Lung (tissue), 12 donors: Measurements from ENCODE around the gene KLRB1. TPM values are rescaled to one million over a fixed set of nuclear protein-coding genes. Genes with fewer than 3 reads are reported as not detected.

ENCODE experiments used
- ATAC-seq: fragments of 200-7000 bp; cut with Tn5 transposase; one replicate; pipeline ENCODE4 v1.9.1; 2020; ENCODE audit warnings: moderate number of reproducible peaks; ENCODE audit not compliant: insufficient read depth, low FRiP score
- DNase-seq, 3 donors: peaks; one replicate each; pipeline ENCODE4 v3.0.0-alpha.2; 2013 to 2017
- H3K27ac ChIP-seq, 2 donors: one replicate each; pipeline ENCODE4 v1.5.1; 2013; ENCODE audit warnings: mild to moderate bottlenecking in 2 of 2, moderate library complexity in 2 of 2, control low read depth in 1 of 2, inconsistent platforms in 1 of 2, low read depth in 1 of 2, low read length in 1 of 2
- H3K27me3 ChIP-seq, 3 donors: one replicate each; pipeline ENCODE4 v1.5.1; 2013; ENCODE audit warnings: low read length in 2 of 3; ENCODE audit not compliant: control insufficient read depth in 3 of 3, insufficient read depth in 3 of 3
- H3K36me3 ChIP-seq, 4 donors: one replicate each; pipeline ENCODE4 v1.5.1; 2013; ENCODE audit warnings: low read length in 4 of 4, mild to moderate bottlenecking in 1 of 4, moderate library complexity in 1 of 4; ENCODE audit not compliant: control insufficient read depth in 4 of 4, insufficient read depth in 4 of 4
- H3K4me1 ChIP-seq, 5 donors: one replicate each; pipeline ENCODE4 v1.5.1; 2013; ENCODE audit warnings: low read length in 5 of 5, mild to moderate bottlenecking in 2 of 5, moderate library complexity in 1 of 5; ENCODE audit not compliant: control insufficient read depth in 5 of 5, insufficient read depth in 5 of 5
- H3K4me3 ChIP-seq: one replicate; pipeline ENCODE4 v1.5.1; 2013; ENCODE audit warnings: mild to moderate bottlenecking, control low read depth, moderate library complexity
- H3K9ac ChIP-seq, 2 donors: one replicate each; pipeline ENCODE4 v1.5.1; 2013; ENCODE audit warnings: low read length in 2 of 2, control low read depth in 1 of 2; ENCODE audit not compliant: insufficient read depth in 1 of 2
- H3K9me3 ChIP-seq, 4 donors: one replicate each; pipeline ENCODE4 v1.5.1; 2013; ENCODE audit warnings: low read length in 3 of 4, mild to moderate bottlenecking in 1 of 4, moderate library complexity in 1 of 4; ENCODE audit not compliant: control insufficient read depth in 4 of 4, insufficient read depth in 3 of 4
- CTCF ChIP-seq: IDR thresholded peaks from 2 replicates; pipeline ENCODE4 v1.5.1; 2012; ENCODE audit warnings: mild to moderate bottlenecking; ENCODE audit errors: control extremely low read depth, extremely low read depth
- WGBS, 2 donors: extraction: QIAGEN DNeasy Blood & Tissue Kit; methylation state at CpG; one replicate each; pipeline ENCODE4 v1.1.7; 2013; 5-methylcytosine and 5-hydroxymethylcytosine counted together
- polyA plus RNA-seq, 2 donors: library from polyadenylated mRNA; stranded (reverse); fragments of 200-250 nt; gene quantifications; one replicate each; pipeline ENCODE4 v1.2.1, GENCODE V29; 2013
- total RNA-seq, 2 donors: library from RNA; depleted of rRNA in 1 of 2; stranded (reverse); fragments of >200 nt in 1 of 2; gene quantifications; one replicate each; pipeline ENCODE4 v1.2.1, GENCODE V29; 2014 to 2021
- donor health status: control.
- donor health status: control.
- donor health status: Bipolar disorder and iron deficiency.
- donor health status: healthy.
- donor health status: DM: yes; HTN: yes; CAD: no.

The KLRB1 gene
- total and polyA plus RNA-seq, 4 donors = 1.4 to 3.5 (median 2.3) TPM

GRCh38 chr12:9649532-9649940 lies 41.8 kb upstream of the KLRB1 start:
- H3K27me3 ChIP-seq = no peaks in the 10 kb centered on the region
- H3K4me1 ChIP-seq = peaks cover 0 to 31% (median 7%) of the 10 kb centered on the region in 5 donors
- no peaks in the 10 kb centered on the region for H3K9me3 ChIP-seq
- H3K36me3 ChIP-seq = peaks cover 0 to 8% (median 3%) of the 10 kb centered on the region in 4 donors
- H3K4me3 ChIP-seq = peak overlapping the region; percentile 54
- TF ChIP-seq CTCF = no peak
- ATAC-seq (no peak), DNase-seq (peak in 1 of 3 donors; percentile 25)
- H3K27ac ChIP-seq = peak overlapping the region; percentile 52 to 62
- WGBS, 2 donors = 20 to 22% methylated on average over 5 of the region's 5 CpGs
- H3K9ac ChIP-seq = peak overlapping the region in 1 of 2 donors; percentile 92

GRCh38 chr12:9648701-9649531 lies 41.2 kb upstream of the KLRB1 start:
- WGBS, 2 donors = 3 to 5% methylated on average over 13 of the region's 13 CpGs
- H3K36me3 ChIP-seq = peaks cover 0 to 6% (median 3%) of the 10 kb centered on the region in 4 donors
- H3K27me3 ChIP-seq = no peaks in the 10 kb centered on the region
- H3K9me3 ChIP-seq = no peaks in the 10 kb centered on the region
- DNase-seq (peak in 1 of 3 donors; percentile 30), ATAC-seq (no peak)
- no peak for TF ChIP-seq CTCF
- peak overlapping the region; percentile 79 to 97 for H3K27ac ChIP-seq
- peak overlapping the region; percentile 62 for H3K4me3 ChIP-seq
- peaks cover 0 to 31% (median 7%) of the 10 kb centered on the region in 5 donors for H3K4me1 ChIP-seq
- H3K9ac ChIP-seq = peak overlapping the region; percentile 78 to 92

GRCh38 chr12:9647825-9648700 lies 40.3 kb upstream of the KLRB1 start:
- Histone ChIP-seq H3K36me3 (peaks cover 0 to 3% (median 1%) of the 10 kb centered on the region in 4 donors), H3K27me3 (no peaks in the 10 kb centered on the region), H3K4me1 (peaks cover 0 to 31% (median 7%) of the 10 kb centered on the region in 5 donors), H3K4me3 (peak overlapping the region; percentile 62), H3K27ac (peak overlapping the region; percentile 79 to 97), H3K9me3 (no peaks in the 10 kb centered on the region), H3K9ac (peak overlapping the region; percentile 82 to 92)
- WGBS, 2 donors = 0 to 1% methylated on average over 48 to 55 of the region's 55 CpGs
- no peak for TF ChIP-seq CTCF
- peak; percentile 94 to 97 (median 95) for DNase-seq
- ATAC-seq = peak; percentile 95
